Femur (tissue), 1 donor: ENCODE results near the gene SYT15.
"Not testable (repeated sequence)": the region's sequence is repeated elsewhere in the genome, so short reads cannot be mapped to it uniquely, and the experiment has no call there.

Source experiments
- DNase-seq: peaks from one replicate; pipeline ENCODE4 v3.0.0-alpha.2; 2017

The SYT15 gene

DNA sequence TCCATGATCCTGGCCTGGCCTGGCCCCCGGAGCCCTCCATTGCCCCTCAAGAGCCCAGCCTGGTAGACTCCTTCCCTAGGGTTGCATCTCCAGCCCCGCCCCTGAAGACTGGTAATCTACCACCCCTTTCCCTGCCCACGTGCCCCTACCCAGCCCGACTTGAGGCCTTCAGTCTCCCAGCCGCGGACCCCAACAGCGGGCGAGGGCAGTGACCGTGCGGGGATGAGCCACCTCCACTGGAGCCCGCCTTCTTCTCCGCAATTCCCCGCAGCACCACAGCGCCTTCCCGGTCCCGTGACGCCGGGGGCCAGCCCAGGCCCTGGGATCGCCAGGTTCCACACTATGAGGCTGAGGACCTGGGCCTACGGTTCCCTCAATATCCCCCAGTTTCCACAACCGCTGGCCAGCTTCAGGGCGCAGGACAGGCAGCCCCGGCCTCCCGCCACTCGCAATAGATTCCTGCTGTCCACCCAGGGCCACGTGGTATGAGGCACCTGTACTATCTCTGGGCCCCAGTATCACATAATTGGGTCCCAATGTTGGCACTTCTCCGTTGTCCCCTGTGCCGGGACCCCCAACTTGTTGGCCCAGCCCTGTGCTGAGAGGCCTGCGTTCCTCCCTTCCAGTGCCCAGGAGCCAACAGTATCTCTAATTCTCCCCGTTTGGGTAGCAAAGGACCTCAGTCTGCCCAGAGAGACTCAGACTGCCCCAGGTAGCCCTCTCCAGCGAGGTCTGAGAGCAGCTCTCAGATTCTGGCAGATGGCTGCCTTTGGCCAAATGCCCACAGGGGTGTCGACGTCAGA, 21.4 kb upstream of the SYT15 start:
- peak; percentile 39 for DNase-seq

DNA sequence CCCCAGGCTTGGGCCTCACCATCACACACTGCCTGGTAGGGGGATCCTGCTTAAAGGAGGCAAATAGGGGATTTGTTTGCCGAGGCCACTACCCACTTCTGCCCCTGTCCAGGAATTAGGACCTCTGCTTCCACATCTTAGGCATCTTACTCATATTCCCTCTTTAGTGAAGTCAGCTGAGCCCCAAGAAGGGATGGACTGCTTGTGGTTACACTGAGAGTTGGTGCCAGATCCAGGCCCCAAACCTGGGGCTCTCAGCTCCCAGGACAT, 20.9 kb upstream of the SYT15 start:
- DNase-seq = no peak

DNA sequence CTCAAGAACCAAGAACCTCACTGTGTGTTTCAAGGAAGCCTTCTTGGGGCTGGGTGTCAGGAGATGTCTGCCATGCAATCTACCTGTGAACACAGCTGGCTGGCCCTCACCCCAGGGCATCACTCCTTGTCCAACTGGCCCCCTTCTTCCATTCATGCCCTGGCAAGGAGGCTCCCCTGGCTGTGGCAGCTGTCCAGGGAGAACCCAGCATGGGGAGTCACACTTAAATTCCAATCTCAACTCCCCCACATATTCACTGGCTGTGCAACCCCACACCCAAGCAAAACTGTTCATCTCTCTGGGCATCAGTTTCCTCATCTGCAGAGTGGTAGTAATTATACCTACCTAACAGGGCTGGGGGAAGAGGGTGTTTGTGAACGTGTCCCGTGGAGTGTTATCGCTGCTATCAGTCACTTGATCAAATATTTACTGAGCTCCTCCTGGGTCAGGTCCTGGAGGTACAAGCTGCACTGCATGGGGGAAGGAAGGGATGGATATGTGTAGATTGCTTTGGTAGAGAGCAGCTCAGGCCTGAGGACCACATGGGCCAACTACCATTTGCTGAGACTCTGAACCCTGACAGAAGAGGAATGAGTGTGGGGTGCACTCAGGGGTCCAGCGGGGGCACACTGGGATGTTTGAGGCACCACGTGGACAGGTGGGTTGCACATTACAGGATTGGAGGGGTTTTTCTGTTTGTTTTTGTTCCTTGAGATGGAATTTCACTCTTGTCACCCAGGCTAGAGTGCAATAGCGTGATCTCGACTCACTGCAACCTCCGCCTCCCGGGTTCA, 20.3 kb upstream of the SYT15 start:
- peak; percentile 18 for DNase-seq

- peak; percentile 7 for DNase-seq
Measured at GRCh38 chr10:46559231-46559671, 19.7 kb upstream of the SYT15 start.

DNA sequence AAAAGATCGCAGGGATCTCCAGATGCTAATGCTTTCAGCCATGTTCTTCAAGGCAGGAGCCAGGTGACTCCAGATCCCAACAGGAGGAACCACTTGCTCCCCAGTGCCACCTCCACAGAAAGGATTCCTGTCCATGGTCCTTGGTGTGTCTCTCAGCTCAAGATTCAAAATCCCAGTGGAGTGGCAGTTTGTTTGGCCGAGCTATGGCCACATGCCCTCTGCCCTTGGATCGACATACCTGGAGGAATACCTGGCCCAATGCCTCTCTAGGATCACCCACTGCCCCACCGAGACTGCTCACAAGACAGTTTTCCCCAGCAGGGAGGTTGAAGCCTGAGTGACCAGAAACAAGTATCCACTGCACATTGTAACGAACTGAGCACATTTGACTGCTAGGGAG, 18.5 kb upstream of the SYT15 start:
- peak; percentile 17 for DNase-seq

DNA sequence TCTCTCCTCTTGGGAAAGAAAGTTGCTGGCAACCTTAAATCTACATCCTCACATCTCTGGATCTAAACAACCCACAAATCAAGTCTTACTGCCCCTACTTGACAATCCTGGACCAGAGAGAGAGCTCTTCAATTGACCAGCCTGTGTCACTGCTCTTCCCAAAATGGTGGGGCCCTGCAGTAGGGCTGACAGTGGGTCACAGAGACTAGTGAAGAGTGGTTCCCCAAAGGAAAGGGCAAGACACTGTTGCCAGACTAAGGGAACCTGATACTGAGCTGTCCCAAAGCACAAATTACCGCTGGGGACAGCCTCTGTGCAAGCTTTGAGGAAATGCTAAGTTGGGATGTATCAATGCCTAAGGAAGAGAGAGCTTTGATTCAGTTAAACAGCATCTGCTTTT, 18.0 kb upstream of the SYT15 start:
- DNase-seq = peak; percentile 14

GRCh38 chr10:46565591-46566332, 13.2 kb upstream of the SYT15 start:
- DNase-seq = peak; percentile 80

GRCh38 chr10:46567151-46567550, 11.8 kb upstream of the SYT15 start:
- DNase-seq = not testable (repeated sequence)

DNA sequence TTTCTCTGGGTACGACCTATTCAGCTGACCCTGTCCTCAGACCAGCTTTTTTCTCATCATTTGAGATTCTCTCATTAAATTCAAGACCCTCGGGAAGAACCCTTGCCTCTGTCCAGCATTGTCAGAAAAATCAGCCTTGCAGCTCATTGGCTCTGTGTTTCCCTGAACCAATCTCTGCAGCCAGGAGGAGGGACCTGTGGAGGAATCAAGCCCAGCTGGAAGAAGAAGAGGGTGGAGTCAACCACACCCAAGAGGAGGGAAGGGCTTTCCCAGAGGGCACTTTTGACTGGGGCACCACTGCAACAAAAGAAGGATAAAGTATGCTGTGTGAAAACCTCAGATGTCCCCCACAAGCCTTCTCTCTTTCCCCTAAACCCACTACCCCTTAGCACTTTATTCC, 8.3 kb upstream of the SYT15 start:
- not testable (repeated sequence) for DNase-seq

DNA sequence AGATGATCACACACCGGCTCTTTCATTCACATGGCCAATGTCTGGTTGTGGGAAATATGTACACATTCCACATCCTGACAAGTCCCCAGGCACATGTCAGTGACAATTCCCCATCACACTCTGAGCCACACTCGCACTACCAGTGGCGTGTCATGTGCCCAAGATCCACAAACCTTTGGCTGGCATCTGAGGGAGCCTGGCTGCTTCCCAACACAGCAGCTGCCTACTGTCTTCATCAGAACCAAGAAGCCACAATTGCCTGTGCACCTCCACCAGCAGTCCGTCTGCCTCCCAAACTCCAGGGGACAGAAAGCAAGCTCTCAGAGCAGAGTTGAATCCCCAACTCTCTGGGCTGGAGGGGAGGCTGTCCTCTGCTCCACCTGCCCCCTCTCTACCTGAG, 6.2 kb upstream of the SYT15 start:
- peak; percentile 33 for DNase-seq

GRCh38 chr10:46573314-46573713, 5.6 kb upstream of the SYT15 start:
- DNase-seq = peak; percentile 3

GRCh38 chr10:46573884-46574283, 5.0 kb upstream of the SYT15 start:
- peak; percentile 9 for DNase-seq

GRCh38 chr10:46577624-46578473, 1.1 kb upstream of the SYT15 start:
- DNase-seq = peak; percentile 8

DNA sequence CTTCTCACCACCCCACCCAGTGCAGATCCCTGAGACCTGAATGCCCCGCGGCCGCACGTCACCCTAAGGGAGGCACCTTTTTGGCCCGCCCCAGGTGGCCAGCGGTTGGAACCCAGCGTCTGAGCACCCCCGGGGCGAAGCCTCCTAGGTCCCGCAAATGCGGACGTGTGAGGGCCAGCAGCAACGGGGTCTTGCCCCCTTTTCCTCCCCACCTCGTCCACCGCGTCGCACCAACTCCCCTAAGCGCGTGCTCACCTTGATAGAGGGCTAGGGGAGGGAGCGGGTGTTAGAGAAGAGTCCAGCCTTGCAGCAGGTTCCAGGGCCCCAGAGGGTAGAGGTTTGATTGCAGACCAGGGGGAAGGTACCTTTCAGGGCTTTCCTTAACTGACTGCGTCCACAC, 450 bp downstream of the SYT15 start:
- not testable (repeated sequence) for DNase-seq

GRCh38 chr10:46581997-46582396, 3.1 kb downstream of the SYT15 start:
- not testable (repeated sequence) for DNase-seq

- not testable (repeated sequence) for DNase-seq
Measured at GRCh38 chr10:46582568-46582967, 3.6 kb downstream of the SYT15 start.

DNA sequence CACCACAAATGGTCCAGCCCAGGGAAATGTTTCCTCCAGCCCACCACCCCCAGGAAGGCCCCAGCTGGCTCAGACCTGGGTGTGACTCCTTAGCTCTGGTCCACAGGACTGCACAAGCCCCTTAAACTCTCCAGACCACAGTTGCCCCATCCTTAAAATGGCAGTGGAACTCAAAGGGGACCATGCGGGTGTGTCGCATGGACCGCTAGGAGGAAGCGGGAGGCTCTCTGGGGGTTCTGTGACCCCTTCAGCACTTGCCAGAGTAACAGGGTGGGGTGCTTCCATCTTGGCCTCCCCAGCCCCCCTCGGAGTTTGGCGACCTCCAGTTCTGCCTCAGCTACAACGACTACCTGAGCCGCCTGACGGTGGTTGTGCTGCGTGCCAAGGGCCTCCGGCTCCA, 5.3 kb downstream of the SYT15 start:
- peak; percentile 11 for DNase-seq

DNA sequence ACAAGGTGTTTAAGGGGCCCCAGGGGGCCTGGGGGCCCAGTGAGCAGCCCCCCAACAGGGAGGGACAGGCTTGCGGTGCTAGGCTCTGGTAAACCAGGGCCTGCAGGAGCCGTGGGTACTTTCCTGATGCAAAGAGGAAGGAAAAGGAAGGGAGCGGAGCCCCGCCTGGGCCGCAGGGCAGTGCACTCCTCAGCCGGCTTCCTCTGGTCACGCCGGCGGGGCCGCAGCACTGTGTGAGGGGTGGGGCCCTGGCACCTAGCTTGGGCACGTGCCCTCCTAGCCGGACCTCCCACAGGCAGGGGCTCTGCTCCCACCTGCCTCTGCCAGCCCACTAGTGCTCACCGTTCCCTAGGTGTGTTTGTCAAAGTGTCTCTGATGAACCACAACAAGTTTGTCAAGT, 6.3 kb downstream of the SYT15 start:
- not testable (repeated sequence) for DNase-seq

DNA sequence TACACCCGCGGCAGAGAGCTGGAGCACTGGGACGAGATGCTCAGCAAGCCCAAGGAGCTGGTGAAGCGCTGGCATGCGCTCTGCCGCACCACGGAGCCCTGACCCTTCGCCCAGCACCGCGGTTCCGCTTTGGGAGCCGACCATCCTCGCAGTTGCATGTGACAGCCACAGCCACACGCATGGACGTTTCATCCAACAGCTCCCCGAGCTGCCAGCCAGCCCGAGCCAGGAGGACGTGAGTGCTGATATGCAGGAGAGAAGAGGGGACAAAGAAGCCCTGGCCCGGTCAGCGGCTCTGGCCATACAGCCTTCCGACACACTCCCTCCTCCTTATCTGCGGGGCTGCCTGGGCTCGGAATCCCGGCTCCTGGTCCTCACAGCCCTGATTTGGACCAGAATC, 8.6 kb downstream of the SYT15 start:
- not testable (repeated sequence) for DNase-seq

GRCh38 chr10:46588221-46588620, 9.3 kb downstream of the SYT15 start:
- DNase-seq = not testable (repeated sequence)

DNA sequence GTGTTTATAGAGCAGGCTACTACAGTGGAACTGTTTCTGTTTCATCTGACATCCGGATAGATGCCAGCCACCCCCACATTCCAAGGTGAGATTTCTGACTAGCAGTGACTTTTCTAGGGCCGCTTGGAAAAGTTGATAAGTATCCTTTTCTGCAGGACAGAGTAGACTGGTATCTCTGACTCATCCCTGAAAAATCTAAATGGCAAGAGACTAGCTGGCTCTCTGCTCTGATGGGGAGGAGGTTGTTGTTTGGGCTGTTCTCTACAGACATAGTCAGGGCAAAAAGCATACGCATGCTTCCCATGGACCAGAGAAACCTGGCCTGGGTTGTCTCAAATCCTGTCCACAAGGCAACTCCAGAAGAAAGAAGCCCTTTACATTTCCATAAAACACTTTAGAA, 10.7 kb downstream of the SYT15 start:
- not testable (repeated sequence) for DNase-seq

GRCh38 chr10:46591053-46591452, 12.1 kb downstream of the SYT15 start:
- DNase-seq = not testable (repeated sequence)

DNA sequence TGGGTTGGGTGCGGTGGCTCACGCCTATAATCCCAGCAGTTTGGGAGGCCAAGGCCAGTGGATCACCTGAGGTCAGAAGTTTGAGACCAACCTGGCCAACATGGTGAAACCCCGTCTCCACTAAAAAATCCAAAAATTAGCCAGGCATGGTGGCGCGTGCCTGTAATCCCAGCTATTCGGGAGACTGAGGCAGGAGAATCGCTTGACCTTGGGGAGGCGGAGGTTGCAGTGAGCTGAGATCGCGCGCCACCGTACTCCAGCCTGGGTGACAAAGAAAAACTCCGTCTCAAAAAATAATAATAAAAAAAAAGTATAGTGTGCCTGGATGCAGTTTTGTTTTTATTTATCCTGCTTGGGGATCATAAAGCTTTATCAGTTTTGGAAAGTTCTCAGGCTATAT, 14.4 kb downstream of the SYT15 start:
- not testable (repeated sequence) for DNase-seq
